Right atrium auricular region (tissue), 2 donors: ENCODE results near the gene EFEMP1. TPM values are rescaled to one million over a fixed set of nuclear protein-coding genes. Genes with fewer than 3 reads are reported as not detected.

Experiments
- DNase-seq: peaks from one replicate; pipeline ENCODE4 v3.0.0-alpha.2; 2019; ENCODE audit warnings: low spot score
- H3K27ac ChIP-seq, 2 donors: fragments of 200-600 bp; sonication (generic); 1 replicate in 1 of 2; 2 replicates in 1 of 2; pipeline ENCODE4 v1.5.1; 2016 to 2019
- H3K27me3 ChIP-seq, 2 donors: fragments of 200-600 bp; sonication (generic); one replicate each; pipeline versions ENCODE4 v1.5.1 to v1.6.0; 2017 to 2019
- H3K36me3 ChIP-seq: fragments of 200-600 bp; sonication (generic); one replicate; pipeline ENCODE4 v1.5.1; 2016
- H3K4me1 ChIP-seq, 2 donors: fragments of 200-600 bp; sonication (generic); one replicate each; pipeline versions ENCODE4 v1.5.1 to v1.6.0; 2017 to 2019
- H3K4me3 ChIP-seq, 2 donors: fragments of 200-600 bp; sonication (generic); 1 replicate in 1 of 2; 2 replicates in 1 of 2; pipeline ENCODE4 v1.5.1; 2017 to 2019; ENCODE audit warnings: mild to moderate bottlenecking in 1 of 2, moderate library complexity in 1 of 2
- H3K9me3 ChIP-seq, 2 donors: fragments of 200-600 bp; sonication (generic); one replicate each; pipeline ENCODE4 v1.5.1; 2019
- total RNA-seq, 2 donors: library from RNA; depleted of rRNA; stranded (reverse); fragments of >200 nt; gene quantifications; one replicate each; pipeline ENCODE4 v1.1.0, GENCODE V29; 2016
- TF ChIP-seq, protein P1 (sequence below), 2 donors: fragments of 200-600 bp; sonication (generic); IDR thresholded peaks; one replicate each; pipeline ENCODE4 v1.5.1; 2019; ENCODE audit warnings: antibody characterized with exemption in 2 of 2

The EFEMP1 gene
- total RNA-seq, 2 donors from 2014 or later: 246 to 308 TPM

DNA sequence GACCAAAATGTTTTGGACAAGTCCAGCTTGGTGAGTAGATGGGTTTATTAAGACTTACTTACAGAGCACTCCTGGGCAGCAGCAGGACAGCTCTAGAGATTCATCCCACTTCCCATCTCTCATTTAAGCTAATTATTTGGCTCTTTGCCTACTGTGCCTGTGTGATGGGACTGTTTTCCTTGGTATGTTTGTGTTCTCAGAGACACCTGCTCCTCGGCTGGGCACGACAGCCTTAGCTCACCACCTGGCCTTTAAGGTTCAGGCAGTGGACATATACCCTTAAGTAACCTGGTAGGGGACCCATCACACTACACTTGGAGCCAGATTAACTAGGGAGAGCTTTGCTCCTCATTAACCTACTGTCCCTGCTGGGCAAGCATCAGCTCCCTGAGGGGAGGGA is 41.7 kb upstream of the EFEMP1 start:
- Histone ChIP-seq H3K4me3 (no peak overlapping the region), H3K36me3 (no peaks in the 10 kb centered on the region), H3K27me3 (no peaks in the 10 kb centered on the region), H3K27ac (peak overlapping the region in 1 of 2 donors; percentile 60), H3K4me1 (peaks cover 0 to 15% of the 10 kb centered on the region in 2 donors), H3K9me3 (no peaks in the 10 kb centered on the region)
- TF ChIP-seq, protein P1, sequence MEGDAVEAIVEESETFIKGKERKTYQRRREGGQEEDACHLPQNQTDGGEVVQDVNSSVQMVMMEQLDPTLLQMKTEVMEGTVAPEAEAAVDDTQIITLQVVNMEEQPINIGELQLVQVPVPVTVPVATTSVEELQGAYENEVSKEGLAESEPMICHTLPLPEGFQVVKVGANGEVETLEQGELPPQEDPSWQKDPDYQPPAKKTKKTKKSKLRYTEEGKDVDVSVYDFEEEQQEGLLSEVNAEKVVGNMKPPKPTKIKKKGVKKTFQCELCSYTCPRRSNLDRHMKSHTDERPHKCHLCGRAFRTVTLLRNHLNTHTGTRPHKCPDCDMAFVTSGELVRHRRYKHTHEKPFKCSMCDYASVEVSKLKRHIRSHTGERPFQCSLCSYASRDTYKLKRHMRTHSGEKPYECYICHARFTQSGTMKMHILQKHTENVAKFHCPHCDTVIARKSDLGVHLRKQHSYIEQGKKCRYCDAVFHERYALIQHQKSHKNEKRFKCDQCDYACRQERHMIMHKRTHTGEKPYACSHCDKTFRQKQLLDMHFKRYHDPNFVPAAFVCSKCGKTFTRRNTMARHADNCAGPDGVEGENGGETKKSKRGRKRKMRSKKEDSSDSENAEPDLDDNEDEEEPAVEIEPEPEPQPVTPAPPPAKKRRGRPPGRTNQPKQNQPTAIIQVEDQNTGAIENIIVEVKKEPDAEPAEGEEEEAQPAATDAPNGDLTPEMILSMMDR (IDR thresholded peaks at IDR 0.05): no peak
- no peak for DNase-seq

DNA sequence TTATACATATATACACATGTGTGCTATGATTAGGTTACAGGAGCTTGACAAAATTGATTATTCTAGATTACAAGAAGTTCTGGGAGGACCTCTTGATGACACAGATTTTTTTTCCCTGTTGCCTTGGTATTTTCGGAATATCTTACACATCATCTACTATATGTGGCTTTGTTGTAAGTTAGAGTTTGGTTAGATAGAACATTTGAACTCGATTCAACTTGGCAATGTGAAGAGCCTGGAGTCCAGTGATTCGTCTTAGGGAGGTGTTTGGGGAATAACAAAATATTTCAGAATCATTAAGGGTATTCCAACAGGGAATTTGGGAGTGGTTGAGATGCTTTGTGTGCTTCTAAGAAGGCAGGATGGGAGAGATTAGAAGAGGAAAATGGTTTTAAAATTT is 39.3 kb upstream of the EFEMP1 start:
- DNase-seq: no peak
- no peaks in the 10 kb centered on the region for H3K36me3 ChIP-seq
- H3K4me1 ChIP-seq: peaks cover 0 to 21% of the 10 kb centered on the region in 2 donors
- TF ChIP-seq, protein P1 (IDR thresholded peaks at IDR 0.05): no peak
- no peaks in the 10 kb centered on the region for H3K9me3 ChIP-seq
- H3K4me3 ChIP-seq: no peak overlapping the region
- H3K27ac ChIP-seq: no peak overlapping the region
- H3K27me3 ChIP-seq: no peaks in the 10 kb centered on the region

DNA sequence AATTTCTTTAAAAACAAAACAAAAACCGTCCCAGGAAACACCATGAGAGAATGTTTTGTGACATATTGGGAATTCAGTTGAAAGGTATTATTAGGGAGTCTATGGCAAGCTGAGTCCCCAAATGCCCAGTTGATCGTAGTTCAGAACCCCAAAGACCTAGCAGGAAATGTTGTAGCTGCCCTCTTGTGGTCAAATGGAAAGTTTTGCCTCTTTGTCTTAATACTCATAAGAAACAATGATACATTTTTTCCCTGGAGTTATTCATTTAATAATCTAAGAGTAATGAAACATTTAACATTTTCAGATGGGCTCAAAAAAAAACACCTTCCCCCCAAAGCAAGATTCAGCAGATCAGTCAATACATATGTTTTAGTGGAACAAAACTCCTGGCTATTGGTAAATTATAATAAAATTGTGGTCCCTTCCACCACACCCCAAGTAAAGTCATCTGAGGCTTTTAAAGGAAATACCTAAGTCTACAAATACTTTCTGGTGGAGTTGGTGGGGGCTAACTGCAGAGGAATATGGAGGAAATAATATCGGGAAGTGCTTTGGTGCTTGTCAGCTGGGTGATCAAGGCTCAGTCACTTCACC is 37.8 kb upstream of the EFEMP1 start:
- Histone ChIP-seq H3K4me1 (peaks cover 0 to 26% of the 10 kb centered on the region in 2 donors), H3K4me3 (no peak overlapping the region), H3K9me3 (no peaks in the 10 kb centered on the region), H3K27ac (no peak overlapping the region), H3K36me3 (no peaks in the 10 kb centered on the region), H3K27me3 (no peaks in the 10 kb centered on the region)
- TF ChIP-seq, protein P1 (IDR thresholded peaks at IDR 0.05): peak; percentile 46 to 73
- DNase-seq: no peak

DNA sequence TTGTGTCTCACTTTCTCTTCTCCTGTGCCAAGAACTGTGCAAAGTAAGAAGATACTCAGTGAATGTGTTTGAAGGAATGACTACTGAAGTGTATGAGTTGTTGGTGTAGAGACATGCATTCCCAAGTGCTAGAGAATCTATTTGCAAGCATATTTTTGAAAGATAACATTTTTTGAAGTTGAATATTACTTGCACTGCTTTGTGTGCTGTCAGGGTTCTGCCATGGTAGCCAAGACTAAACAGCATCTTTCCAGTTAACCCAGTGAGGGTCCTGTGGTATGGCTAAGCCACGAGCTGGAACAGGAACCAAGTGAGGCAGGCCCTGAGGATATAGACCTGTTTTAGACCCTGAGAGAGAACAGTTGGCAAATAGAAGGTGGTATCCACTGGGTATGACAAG is 35.2 kb upstream of the EFEMP1 start:
- H3K9me3 ChIP-seq: no peaks in the 10 kb centered on the region
- H3K4me3 ChIP-seq: no peak overlapping the region
- no peak for DNase-seq
- TF ChIP-seq, protein P1 (IDR thresholded peaks at IDR 0.05): no peak
- no peak overlapping the region for H3K27ac ChIP-seq
- H3K36me3 ChIP-seq: no peaks in the 10 kb centered on the region
- no peaks in the 10 kb centered on the region for H3K27me3 ChIP-seq
- peaks cover 0 to 12% of the 10 kb centered on the region in 2 donors for H3K4me1 ChIP-seq

DNA sequence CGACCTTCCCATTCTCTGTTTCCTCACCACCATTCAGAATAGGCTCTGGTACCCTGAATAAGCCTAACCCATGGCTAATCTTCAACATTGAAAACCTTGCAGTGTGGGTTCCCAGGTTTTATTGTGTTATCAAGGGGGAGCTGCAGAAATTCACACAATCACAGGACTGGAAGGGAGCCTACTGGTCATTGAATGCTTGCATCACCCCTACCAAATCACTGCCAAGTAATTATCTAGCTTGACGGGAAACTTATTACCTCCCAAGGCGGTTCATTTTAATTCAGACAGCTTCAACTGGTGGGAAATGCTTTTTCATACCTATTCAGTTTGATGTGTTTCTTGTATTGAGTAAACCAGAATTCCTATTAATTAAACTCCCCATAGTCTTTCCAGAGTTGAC is 33.6 kb upstream of the EFEMP1 start:
- no peaks in the 10 kb centered on the region for H3K36me3 ChIP-seq
- H3K4me3 ChIP-seq: no peak overlapping the region
- DNase-seq: no peak
- no peaks in the 10 kb centered on the region for H3K27me3 ChIP-seq
- TF ChIP-seq, protein P1 (IDR thresholded peaks at IDR 0.05): no peak
- H3K9me3 ChIP-seq: no peaks in the 10 kb centered on the region
- H3K4me1 ChIP-seq: peaks cover 0 to 12% of the 10 kb centered on the region in 2 donors
- no peak overlapping the region for H3K27ac ChIP-seq
